Dermis microvascular lymphatic vessel endothelial cell (primary cell): ENCODE results near the gene ATP6V0A4. TPM values are rescaled to one million over a fixed set of nuclear protein-coding genes. Genes with fewer than 3 reads are reported as not detected.

ENCODE experiments used
- DNase-seq, 2 donors: peaks; one replicate each; pipeline versions ENCODE4 v3.0.0 to v3.0.0-alpha.2; 2010; ENCODE audit warnings: low read depth in 2 of 2
- total RNA-seq: library from RNA; depleted of rRNA; stranded (reverse); fragments of >200 nt; gene quantifications from 2 replicates; pipeline ENCODE4 v1.2.1, GENCODE V29; 2014

The ATP6V0A4 gene
- total RNA-seq, 1 donor from 2014 or later, result under 0.01 TPM

- DNase-seq, result no peak
Measured at GRCh38 chr7:138662076-138662990, 135.7 kb downstream of the ATP6V0A4 start.

- no peak for DNase-seq
Measured at GRCh38 chr7:138661069-138661635, 136.8 kb downstream of the ATP6V0A4 start.

- DNase-seq, result no peak
Measured at GRCh38 chr7:138658889-138659288, 139.1 kb downstream of the ATP6V0A4 start.

- DNase-seq, result no peak
Measured at GRCh38 chr7:138657854-138658386, 140.1 kb downstream of the ATP6V0A4 start.

- no peak for DNase-seq
Measured at GRCh38 chr7:138656952-138657351, 141.0 kb downstream of the ATP6V0A4 start.

Other genes starting within 250 kb of the ATP6V0A4 start
- gene SVOPL, start 96.8 kb downstream of the ATP6V0A4 start, total RNA-seq, result not detected in 2 replicates
- gene TMEM213, start 202 bp downstream of the ATP6V0A4 start, total RNA-seq, result not detected in 2 replicates
- 1.9 and 3.3 TPM in 2 replicates for gene KIAA1549, start 183.2 kb upstream of the ATP6V0A4 start, total RNA-seq
- gene ZC3HAV1L, start 237.8 kb upstream of the ATP6V0A4 start, total RNA-seq, result 14.2 and 21.4 TPM in 2 replicates